ENCODE measurements around the gene TEX50. TPM values are rescaled to one million over a fixed set of nuclear protein-coding genes. Genes with fewer than 3 reads are reported as not detected.
A peak's percentile ranks its signal among the peaks of the same experiment; 100 is the strongest.
"Not testable (repeated sequence)": the region's sequence is repeated elsewhere in the genome, so short reads cannot be mapped to it uniquely, and the experiment has no call there.

The TEX50 gene
- total and polyA plus RNA-seq, 8 donors = not detected

- intact Hi-C loops (cut with DNase I) = no loop called here
- Histone ChIP-seq H3K9me3 (no peaks in the 10 kb centered on the region), H3K4me1 (no peaks in the 10 kb centered on the region), H3K36me3 (no peaks in the 10 kb centered on the region), H3K27me3 (no peaks in the 10 kb centered on the region), H3K4me3 (peak within 1 kb of the TSS in 3 of 4 donors; percentile 6 to 43 (median 31)), H3K27ac (peak within 1 kb of the TSS; percentile 52 to 75 (median 62))
- no peak for TF ChIP-seq CTCF (IDR thresholded peaks at IDR 0.05)
- DNase-seq (peak in 4 of 6 donors; percentile 40 to 61 (median 44)), ATAC-seq (peak; percentile 93 to 98 (median 95)), FAIRE-seq (no peak)
- 8 to 10% methylated on average over 5 of the region's 5 CpGs for WGBS, 2 donors
Measured at GRCh38 chr1:173603056-173603591, 32.0 kb upstream of the TEX50 start, which contains the start of gene SLC9C2. SLC9C2 (minus strand) TSS chr1:173603072; CDS start chr1:173601776, 1,296 bp downstream.

GRCh38 chr1:173608503-173609216 is 26.5 kb upstream of the TEX50 start:
- ATAC-seq = no peak
- Histone ChIP-seq H3K27me3 (no peaks in the 10 kb centered on the region), H3K4me3 (no peak overlapping the region), H3K4me1 (no peaks in the 10 kb centered on the region), H3K9me3 (no peaks in the 10 kb centered on the region), H3K27ac (no peak overlapping the region), H3K36me3 (no peaks in the 10 kb centered on the region)
- DNase-seq = no peak
- FAIRE-seq = no peak
- TF ChIP-seq CTCF (IDR thresholded peaks at IDR 0.05) = no peak
- WGBS, 2 donors = 87 to 99% methylated on average over 4 of the region's 4 CpGs
- intact Hi-C loops (cut with DNase I) = no loop called here

- intact Hi-C loops (cut with DNase I); H3K27ac ChIP-seq; H3K9me3 ChIP-seq; H3K4me3 ChIP-seq; H3K4me1 ChIP-seq; H3K27me3 ChIP-seq; FAIRE-seq; ATAC-seq; H3K36me3 ChIP-seq: not testable (repeated sequence)
- 93 to 95% methylated on average over 28 to 32 of the region's 32 CpGs for WGBS, 2 donors
- peak in 1 of 6 donors; percentile 44 for DNase-seq
Measured at GRCh38 chr1:173613086-173613485, 22.1 kb upstream of the TEX50 start.

GRCh38 chr1:173616859-173617258 is 18.3 kb upstream of the TEX50 start:
- no peak for ATAC-seq
- TF ChIP-seq CTCF (IDR thresholded peaks at IDR 0.05) = no peak

GRCh38 chr1:173627269-173627668 is 7.9 kb upstream of the TEX50 start:
- ATAC-seq (no peak), DNase-seq (no peak), FAIRE-seq (no peak)
- H3K27me3 ChIP-seq = no peaks in the 10 kb centered on the region
- no peak for TF ChIP-seq CTCF (IDR thresholded peaks at IDR 0.05)
- H3K4me1 ChIP-seq = no peaks in the 10 kb centered on the region
- no peaks in the 10 kb centered on the region for H3K36me3 ChIP-seq
- H3K4me3 ChIP-seq = no peak overlapping the region
- intact Hi-C loops (cut with DNase I) = no loop called here
- H3K9me3 ChIP-seq = no peaks in the 10 kb centered on the region
- no peak overlapping the region for H3K27ac ChIP-seq

More at GRCh38 chr1:173616859-173617258, 18.3 kb upstream of the TEX50 start:
- Histone ChIP-seq H3K27ac (no peak overlapping the region), H3K36me3 (no peaks in the 10 kb centered on the region), H3K27me3 (no peaks in the 10 kb centered on the region), H3K4me3 (no peak overlapping the region), H3K4me1 (no peaks in the 10 kb centered on the region), H3K9me3 (no peaks in the 10 kb centered on the region)
- FAIRE-seq = no peak
- 84 to 88% methylated on average over 4 of the region's 4 CpGs for whole genome bisulfite sequencing, 2 donors
- DNase-seq = no peak
- intact Hi-C loops (cut with DNase I) = no loop called here

Data from pancreas (tissue), 10 donors.